Colonic mucosa (tissue), 4 donors: ENCODE results near the gene OR1I1. TPM values are rescaled to one million over a fixed set of nuclear protein-coding genes. Genes with fewer than 3 reads are reported as not detected.

ENCODE experiments used
- DNase-seq: peaks from one replicate; pipeline ENCODE4 v3.0.0-alpha.2; 2020
- H3K27ac ChIP-seq: fragments of 200-600 bp; one replicate; pipeline ENCODE4 v1.8.0; 2021
- H3K27me3 ChIP-seq: fragments of 200-600 bp; one replicate; pipeline ENCODE4 v1.8.0; 2021
- H3K36me3 ChIP-seq: fragments of 200-600 bp; one replicate; pipeline ENCODE4 v1.8.0; 2021
- H3K4me1 ChIP-seq: fragments of 200-600 bp; one replicate; pipeline ENCODE4 v1.8.0; 2021; ENCODE audit warnings: mild to moderate bottlenecking
- H3K4me3 ChIP-seq: fragments of 200-600 bp; one replicate; pipeline ENCODE4 v1.8.0; 2021
- H3K9ac ChIP-seq, 2 donors: one replicate each; pipeline ENCODE4 v1.7.0; 2013; ENCODE audit warnings: control low read depth in 2 of 2, low read depth in 2 of 2, low read length in 2 of 2
- H3K9me3 ChIP-seq: fragments of 200-600 bp; one replicate; pipeline ENCODE4 v1.8.0; 2021
- CTCF ChIP-seq: fragments of 200-600 bp; IDR thresholded peaks from one replicate; pipeline ENCODE4 v1.8.0; 2022; ENCODE audit warnings: antibody characterized with exemption, mild to moderate bottlenecking
- intact Hi-C: fragments of 100-400 bp; cut with DNase I; formaldehyde crosslinking; loops from one replicate; pipeline ENCODE4 v1.14.1; 2022
- total RNA-seq, 2 donors: library from RNA; stranded (reverse); fragmentation: NEBNext Ultra II Directional in 1 of 2; extraction: Animal tissue kit (Norgen Biotek cat#: 25700) in 1 of 2; gene quantifications; one replicate each; pipeline ENCODE4 v1.2.1, GENCODE V29; 2021
- donor health status: healthy.
- donor health status: DM: no; HTN: no; CAD: no.
- donor health status: DM: no; HTN: no; CAD: no.

The OR1I1 gene
- total RNA-seq, 2 donors from 2014 or later = not detected

GRCh38 chr19:15129856-15130585, 48.0 kb downstream of the OR1I1 start:
- Histone ChIP-seq H3K27me3 (no peaks in the 10 kb centered on the region), H3K27ac (no peak overlapping the region), H3K4me3 (no peak overlapping the region), H3K36me3 (no peaks in the 10 kb centered on the region), H3K9ac (no peak overlapping the region), H3K9me3 (no peaks in the 10 kb centered on the region), H3K4me1 (no peaks in the 10 kb centered on the region)
- intact Hi-C loops = no loop called here
- peak; percentile 47 for DNase-seq
- TF ChIP-seq CTCF = no peak

GRCh38 chr19:15136234-15136954, 54.4 kb downstream of the OR1I1 start:
- no peak for DNase-seq
- Histone ChIP-seq H3K27me3 (no peaks in the 10 kb centered on the region), H3K4me3 (no peak overlapping the region), H3K4me1 (no peaks in the 10 kb centered on the region), H3K27ac (no peak overlapping the region), H3K36me3 (no peaks in the 10 kb centered on the region), H3K9ac (no peak overlapping the region), H3K9me3 (no peaks in the 10 kb centered on the region)
- intact Hi-C loops = no loop called here
- no peak for TF ChIP-seq CTCF

GRCh38 chr19:15137777-15138176, 55.8 kb downstream of the OR1I1 start:
- no peak overlapping the region for H3K27ac ChIP-seq

GRCh38 chr19:15138427-15138826, 56.4 kb downstream of the OR1I1 start:
- H3K9me3 ChIP-seq = no peaks in the 10 kb centered on the region
- no peaks in the 10 kb centered on the region for H3K36me3 ChIP-seq
- H3K27me3 ChIP-seq = no peaks in the 10 kb centered on the region
- no peak for TF ChIP-seq CTCF
- no peak overlapping the region for H3K9ac ChIP-seq
- H3K4me3 ChIP-seq = no peak overlapping the region
- no peak for DNase-seq
- intact Hi-C loops = no loop called here
- H3K4me1 ChIP-seq = no peaks in the 10 kb centered on the region
- no peak overlapping the region for H3K27ac ChIP-seq

More at GRCh38 chr19:15137777-15138176, 55.8 kb downstream of the OR1I1 start:
- H3K9me3 ChIP-seq = no peaks in the 10 kb centered on the region
- no peaks in the 10 kb centered on the region for H3K4me1 ChIP-seq
- no peaks in the 10 kb centered on the region for H3K27me3 ChIP-seq
- no peak overlapping the region for H3K9ac ChIP-seq
- H3K36me3 ChIP-seq = no peaks in the 10 kb centered on the region
- DNase-seq = no peak
- intact Hi-C loops = no loop called here
- TF ChIP-seq CTCF = no peak
- no peak overlapping the region for H3K4me3 ChIP-seq

- H3K27ac ChIP-seq = no peak overlapping the region
- no peak for DNase-seq
- intact Hi-C loops = no loop called here
- TF ChIP-seq CTCF = no peak
- no peaks in the 10 kb centered on the region for H3K36me3 ChIP-seq
- H3K4me3 ChIP-seq = no peak overlapping the region
- no peak overlapping the region for H3K9ac ChIP-seq
- no peaks in the 10 kb centered on the region for H3K27me3 ChIP-seq
- no peaks in the 10 kb centered on the region for H3K4me1 ChIP-seq
- no peaks in the 10 kb centered on the region for H3K9me3 ChIP-seq
Measured at GRCh38 chr19:15141143-15141542, 59.1 kb downstream of the OR1I1 start.
